Colonic mucosa (tissue), 4 donors: ENCODE measurements around the gene TAGLN2. TPM values are rescaled to one million over a fixed set of nuclear protein-coding genes. Genes with fewer than 3 reads are reported as not detected.

Experiments used
- DNase-seq: peaks from one replicate; pipeline ENCODE4 v3.0.0-alpha.2; 2020
- H3K27ac ChIP-seq: fragments of 200-600 bp; one replicate; pipeline ENCODE4 v1.8.0; 2021
- H3K27me3 ChIP-seq: fragments of 200-600 bp; one replicate; pipeline ENCODE4 v1.8.0; 2021
- H3K36me3 ChIP-seq: fragments of 200-600 bp; one replicate; pipeline ENCODE4 v1.8.0; 2021
- H3K4me1 ChIP-seq: fragments of 200-600 bp; one replicate; pipeline ENCODE4 v1.8.0; 2021; ENCODE audit warnings: mild to moderate bottlenecking
- H3K4me3 ChIP-seq: fragments of 200-600 bp; one replicate; pipeline ENCODE4 v1.8.0; 2021
- H3K9ac ChIP-seq, 2 donors: one replicate each; pipeline ENCODE4 v1.7.0; 2013; ENCODE audit warnings: control low read depth in 2 of 2, low read depth in 2 of 2, low read length in 2 of 2
- H3K9me3 ChIP-seq: fragments of 200-600 bp; one replicate; pipeline ENCODE4 v1.8.0; 2021
- CTCF ChIP-seq: fragments of 200-600 bp; IDR thresholded peaks from one replicate; pipeline ENCODE4 v1.8.0; 2022; ENCODE audit warnings: antibody characterized with exemption, mild to moderate bottlenecking
- intact Hi-C: fragments of 100-400 bp; cut with DNase I; formaldehyde crosslinking; loops from one replicate; pipeline ENCODE4 v1.14.1; 2022
- microRNA-seq: library from miRNA; unstranded; fragments of <30 nt; microRNA quantifications from one replicate; pipeline ENCODE4, GENCODE V29; 2019
- total RNA-seq, 2 donors: library from RNA; stranded (reverse); fragmentation: NEBNext Ultra II Directional in 1 of 2; extraction: Animal tissue kit (Norgen Biotek cat#: 25700) in 1 of 2; gene quantifications; one replicate each; pipeline ENCODE4 v1.2.1, GENCODE V29; 2021
- donor health status: healthy.
- donor health status: DM: no; HTN: no; CAD: no.
- donor health status: DM: no; HTN: no; CAD: no.

Gene TAGLN2
- total RNA-seq, 2 donors from 2014 or later: 354 to 515 TPM

GRCh38 chr1:159868766-159869165 is 56.5 kb downstream of the TAGLN2 start:
- intact Hi-C loops: no loop called here
- H3K4me1 ChIP-seq: no peaks in the 10 kb centered on the region
- no peaks in the 10 kb centered on the region for H3K27me3 ChIP-seq
- no peak for TF ChIP-seq CTCF
- peak overlapping the region in 1 of 2 donors; percentile 15 for H3K9ac ChIP-seq
- H3K27ac ChIP-seq: no peak overlapping the region
- no peaks in the 10 kb centered on the region for H3K9me3 ChIP-seq
- H3K4me3 ChIP-seq: no peak overlapping the region
- H3K36me3 ChIP-seq: no peaks in the 10 kb centered on the region
- DNase-seq: no peak

Small RNA genes within 50 kb of the gene (microRNA-seq; reads per million reads assigned to microRNA genes)
- not detected for gene MIR4259

Other genes starting within 250 kb of the TAGLN2 start
- gene CRP, start 210.9 kb downstream of the TAGLN2 start, total RNA-seq: 1 to 10 TPM in 1 of 2 donors, not detected in 1; 1.9 TPM
- gene DUSP23, start 144.5 kb downstream of the TAGLN2 start, total RNA-seq: 10 to 100 TPM; 43.3 to 50.4 TPM
- not detected for gene FCRL6, start 123.1 kb downstream of the TAGLN2 start, total RNA-seq
- 1 to 10 TPM; 1.5 to 1.9 TPM for gene SLAMF8, start 98.6 kb downstream of the TAGLN2 start, total RNA-seq
- not detected for gene VSIG8, start 62.9 kb downstream of the TAGLN2 start, total RNA-seq
- gene CFAP45, start 25.3 kb downstream of the TAGLN2 start, total RNA-seq: under 1 TPM in 1 of 2 donors, not detected in 1; 0.30 TPM
- 10 to 100 TPM; 14.1 to 41.8 TPM for gene IGSF9, start 20.1 kb upstream of the TAGLN2 start, total RNA-seq
- not detected for gene SLAMF9, start 28.7 kb upstream of the TAGLN2 start, total RNA-seq
- 1 to 10 TPM; 4.0 to 6.2 TPM for gene PIGM, start 106.5 kb upstream of the TAGLN2 start, total RNA-seq
- under 1 TPM in 1 of 2 donors, not detected in 1; 0.29 TPM for gene KCNJ10, start 144.7 kb upstream of the TAGLN2 start, total RNA-seq
- gene KCNJ9, start 156.0 kb upstream of the TAGLN2 start, total RNA-seq: under 1 TPM; 0.11 to 0.30 TPM
- gene IGSF8, start 173.1 kb upstream of the TAGLN2 start, total RNA-seq: 10 to 100 TPM; 53.6 to 60.2 TPM
- 1 to 10 TPM; 1.5 to 6.1 TPM for gene ATP1A2, start 190.3 kb upstream of the TAGLN2 start, total RNA-seq
- gene ATP1A4, start 226.1 kb upstream of the TAGLN2 start, total RNA-seq: not detected